Measurements from ENCODE around the gene GSK3B. TPM values are rescaled to one million over a fixed set of nuclear protein-coding genes. Genes with fewer than 3 reads are reported as not detected.

The GSK3B gene
- polyA plus RNA-seq, 1 donor: 31.4 TPM

DNA sequence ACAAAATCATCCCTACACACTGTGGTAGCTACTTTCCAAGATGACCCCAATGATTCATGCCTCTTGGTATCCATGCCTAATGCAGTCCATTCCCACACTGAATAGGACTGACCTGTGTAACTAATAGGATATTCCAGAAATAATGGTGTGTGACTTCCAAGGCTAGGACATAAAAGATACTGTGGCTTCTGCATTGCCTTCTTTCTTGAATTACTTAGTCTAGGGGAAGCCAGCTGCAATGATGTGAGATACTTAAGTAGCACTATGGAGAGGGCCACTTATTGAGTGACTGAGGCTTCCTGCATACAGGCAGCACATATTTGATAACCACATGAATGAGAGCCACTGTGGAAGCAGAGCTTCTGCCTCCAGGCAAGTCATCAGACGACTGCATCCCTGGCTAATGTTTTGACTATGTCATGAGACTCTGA lies 262.3 kb downstream of the GSK3B start:
- no peak for DNase-seq
- peaks cover 4% of the 10 kb centered on the region for H3K36me3 ChIP-seq (ENCODE audit: control insufficient read depth, insufficient read depth, low read length)
- H3K27me3 ChIP-seq (ENCODE audit: control insufficient read depth, insufficient read depth, low read length): no peaks in the 10 kb centered on the region
- WGBS (ENCODE audit: insufficient coverage, low lambda C conversion rate): no CpG with 5 or more reads among the region's 1 CpG
- H3K9me3 ChIP-seq (ENCODE audit: control insufficient read depth, low read depth, low read length): no peaks in the 10 kb centered on the region
- H3K4me3 ChIP-seq (ENCODE audit: low read length): no peak overlapping the region
- H3K4me1 ChIP-seq (ENCODE audit: control insufficient read depth, insufficient read depth, low read length): no peaks in the 10 kb centered on the region
- no peak overlapping the region for H3K27ac ChIP-seq (ENCODE audit: low read length)

DNA sequence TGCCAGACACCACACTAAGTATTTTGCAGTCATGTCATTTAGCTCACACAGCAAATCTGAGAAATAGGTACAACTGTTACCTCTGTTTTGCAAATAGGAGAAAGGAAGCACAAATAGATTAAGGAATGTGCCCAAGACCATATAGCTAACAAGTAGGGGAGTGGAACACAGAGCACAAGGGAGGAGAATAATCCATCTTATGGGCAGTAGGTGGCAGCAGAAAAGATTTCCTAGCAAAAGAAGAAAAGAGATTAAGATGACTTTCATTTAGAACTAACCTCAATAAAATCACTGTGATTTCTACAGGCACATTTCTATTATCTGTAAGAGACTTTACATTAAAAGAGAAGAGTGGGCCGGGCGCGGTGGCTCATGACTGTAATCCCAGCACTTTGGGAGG lies 263.2 kb downstream of the GSK3B start:
- no CpG with 5 or more reads among the region's 3 CpGs for WGBS (ENCODE audit: insufficient coverage, low lambda C conversion rate)
- no peak overlapping the region for H3K27ac ChIP-seq (ENCODE audit: low read length)
- no peak overlapping the region for H3K4me3 ChIP-seq (ENCODE audit: low read length)
- H3K4me1 ChIP-seq (ENCODE audit: control insufficient read depth, insufficient read depth, low read length): no peaks in the 10 kb centered on the region
- DNase-seq: no peak
- H3K27me3 ChIP-seq (ENCODE audit: control insufficient read depth, insufficient read depth, low read length): no peaks in the 10 kb centered on the region
- no peaks in the 10 kb centered on the region for H3K9me3 ChIP-seq (ENCODE audit: control insufficient read depth, low read depth, low read length)
- peaks cover 4% of the 10 kb centered on the region for H3K36me3 ChIP-seq (ENCODE audit: control insufficient read depth, insufficient read depth, low read length)

DNA sequence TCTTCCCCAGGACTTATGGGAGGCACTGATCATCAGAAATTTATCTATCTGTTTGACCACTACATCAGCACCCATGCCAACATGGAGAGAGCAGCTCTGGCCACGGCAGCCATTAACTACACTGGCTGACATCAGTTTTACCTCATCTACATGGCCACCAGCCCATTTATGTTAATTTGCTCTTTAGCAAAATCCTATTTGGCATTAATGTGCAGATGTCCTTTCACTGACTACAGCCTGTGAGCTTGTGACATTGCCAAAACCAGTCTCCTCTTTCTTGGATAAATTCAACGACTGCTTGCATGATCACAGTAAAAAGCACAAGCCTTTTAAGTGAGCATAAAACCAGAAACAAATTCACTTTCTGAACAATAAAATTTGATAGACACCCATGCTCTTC lies 264.8 kb downstream of the GSK3B start:
- Histone ChIP-seq H3K9me3 (ENCODE audit: control insufficient read depth, low read depth, low read length) (no peaks in the 10 kb centered on the region), H3K36me3 (ENCODE audit: control insufficient read depth, insufficient read depth, low read length) (peaks cover 6% of the 10 kb centered on the region), H3K4me3 (ENCODE audit: low read length) (no peak overlapping the region), H3K27me3 (ENCODE audit: control insufficient read depth, insufficient read depth, low read length) (no peaks in the 10 kb centered on the region), H3K27ac (ENCODE audit: low read length) (no peak overlapping the region), H3K4me1 (ENCODE audit: control insufficient read depth, insufficient read depth, low read length) (no peaks in the 10 kb centered on the region)
- DNase-seq: no peak
- WGBS (ENCODE audit: insufficient coverage, low lambda C conversion rate): 83% methylated on average over 1 of the region's 2 CpGs

DNA sequence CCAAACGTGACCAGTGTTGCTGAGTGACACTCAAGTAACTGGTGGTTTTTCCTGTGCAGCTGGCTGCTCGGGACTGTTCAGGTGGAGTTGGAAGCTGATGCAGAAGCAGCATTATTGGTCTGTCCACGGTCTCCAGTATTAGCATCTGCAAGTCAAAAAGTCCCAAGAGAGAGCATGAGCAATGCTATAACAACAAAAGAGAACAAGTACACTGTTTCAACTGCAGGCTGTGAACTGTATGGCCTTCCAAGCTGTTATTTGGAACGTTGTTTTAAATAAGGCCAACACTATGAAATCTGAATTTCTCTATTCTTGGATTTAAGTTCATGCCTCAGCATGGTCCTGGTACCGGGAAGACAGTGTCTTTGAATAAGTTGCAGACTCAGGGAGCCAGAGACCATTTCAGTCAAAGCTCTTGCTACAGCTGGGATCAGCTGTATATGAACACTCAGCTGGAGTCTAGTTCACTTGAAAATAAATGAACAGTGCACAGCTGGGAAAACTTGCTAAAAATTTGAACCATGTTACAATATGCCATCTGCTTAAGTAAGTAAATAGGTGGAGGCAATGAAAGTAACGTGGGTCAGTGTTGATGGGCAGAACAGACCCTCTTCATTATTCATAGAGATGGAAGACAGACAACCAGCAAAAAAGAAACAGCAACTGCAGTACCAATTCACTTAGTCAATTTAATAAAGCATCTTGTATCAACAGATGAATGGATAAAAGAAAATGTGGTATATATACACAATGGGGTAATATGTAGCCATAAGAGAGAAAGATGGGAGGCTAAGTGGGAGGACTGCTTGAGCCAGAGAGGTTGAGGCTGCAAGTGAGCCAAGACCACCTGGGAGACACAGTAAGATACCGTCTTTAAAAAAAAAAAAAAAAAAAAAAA lies 267.3 kb downstream of the GSK3B start:
- Histone ChIP-seq H3K27ac (ENCODE audit: low read length) (no peak overlapping the region), H3K27me3 (ENCODE audit: control insufficient read depth, insufficient read depth, low read length) (no peaks in the 10 kb centered on the region), H3K4me1 (ENCODE audit: control insufficient read depth, insufficient read depth, low read length) (no peaks in the 10 kb centered on the region), H3K4me3 (ENCODE audit: low read length) (no peak overlapping the region), H3K9me3 (ENCODE audit: control insufficient read depth, low read depth, low read length) (no peaks in the 10 kb centered on the region), H3K36me3 (ENCODE audit: control insufficient read depth, insufficient read depth, low read length) (peaks cover 6% of the 10 kb centered on the region)
- 80% methylated on average over 1 of the region's 7 CpGs for WGBS (ENCODE audit: insufficient coverage, low lambda C conversion rate)
- DNase-seq: no peak

DNA sequence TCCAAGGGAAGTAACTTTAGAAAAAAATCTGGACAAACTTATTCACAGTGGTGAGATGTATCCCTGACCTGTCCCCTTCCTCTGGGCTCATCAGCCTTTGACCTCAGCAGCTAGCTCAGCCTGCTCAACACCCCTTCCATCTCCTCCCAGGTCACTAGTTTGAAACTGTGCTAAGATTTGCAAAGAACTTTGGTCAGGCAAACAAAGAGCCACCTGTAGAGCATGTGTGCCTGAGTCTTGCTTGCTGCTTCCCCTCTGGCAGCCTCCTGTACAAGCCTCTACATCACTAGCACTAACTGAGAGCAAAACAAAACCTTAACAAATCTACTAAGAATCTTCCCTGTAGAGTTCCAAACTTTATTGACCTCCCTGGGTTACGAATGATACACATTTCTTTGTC lies 268.4 kb downstream of the GSK3B start:
- DNase-seq: peak; percentile 47 to 82
- Histone ChIP-seq H3K27ac (ENCODE audit: low read length) (peak overlapping the region; percentile 54), H3K4me1 (ENCODE audit: control insufficient read depth, insufficient read depth, low read length) (no peaks in the 10 kb centered on the region)

DNA sequence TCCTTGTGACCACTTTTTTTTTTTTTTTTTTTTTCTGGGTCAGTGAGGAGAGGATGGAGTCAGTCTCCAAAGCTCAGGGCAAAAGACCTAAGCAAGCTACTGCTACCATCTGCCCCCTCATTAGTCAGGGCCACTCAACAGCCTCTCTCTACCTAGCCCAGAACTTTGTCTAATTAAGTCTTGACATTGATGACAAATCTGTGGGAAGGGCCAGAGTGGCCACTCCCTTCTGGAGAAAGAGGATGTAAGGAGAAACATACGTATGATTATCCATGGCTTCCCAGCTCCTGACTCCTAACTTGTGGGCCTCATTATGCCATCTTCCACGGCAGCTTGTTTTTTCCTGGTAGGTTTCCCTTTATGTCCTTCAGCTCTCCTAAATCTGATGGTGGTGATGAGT lies 274.4 kb downstream of the GSK3B start:
- no peaks in the 10 kb centered on the region for H3K4me1 ChIP-seq (ENCODE audit: control insufficient read depth, insufficient read depth, low read length)
- H3K36me3 ChIP-seq (ENCODE audit: control insufficient read depth, insufficient read depth, low read length): peaks cover 33% of the 10 kb centered on the region
- no peak for DNase-seq
- H3K9me3 ChIP-seq (ENCODE audit: control insufficient read depth, low read depth, low read length): no peaks in the 10 kb centered on the region
- no peaks in the 10 kb centered on the region for H3K27me3 ChIP-seq (ENCODE audit: control insufficient read depth, insufficient read depth, low read length)
- H3K27ac ChIP-seq (ENCODE audit: low read length): no peak overlapping the region
- no CpG with 5 or more reads among the region's 2 CpGs for WGBS (ENCODE audit: insufficient coverage, low lambda C conversion rate)
- no peak overlapping the region for H3K4me3 ChIP-seq (ENCODE audit: low read length)

More for the DNA sequence above, 268.4 kb downstream of the GSK3B start:
- 20% methylated on average over 1 of the region's 1 CpG for WGBS (ENCODE audit: insufficient coverage, low lambda C conversion rate)
- no peaks in the 10 kb centered on the region for H3K9me3 ChIP-seq (ENCODE audit: control insufficient read depth, low read depth, low read length)
- peaks cover 6% of the 10 kb centered on the region for H3K36me3 ChIP-seq (ENCODE audit: control insufficient read depth, insufficient read depth, low read length)
- no peaks in the 10 kb centered on the region for H3K27me3 ChIP-seq (ENCODE audit: control insufficient read depth, insufficient read depth, low read length)
- H3K4me3 ChIP-seq (ENCODE audit: low read length): no peak overlapping the region

DNA sequence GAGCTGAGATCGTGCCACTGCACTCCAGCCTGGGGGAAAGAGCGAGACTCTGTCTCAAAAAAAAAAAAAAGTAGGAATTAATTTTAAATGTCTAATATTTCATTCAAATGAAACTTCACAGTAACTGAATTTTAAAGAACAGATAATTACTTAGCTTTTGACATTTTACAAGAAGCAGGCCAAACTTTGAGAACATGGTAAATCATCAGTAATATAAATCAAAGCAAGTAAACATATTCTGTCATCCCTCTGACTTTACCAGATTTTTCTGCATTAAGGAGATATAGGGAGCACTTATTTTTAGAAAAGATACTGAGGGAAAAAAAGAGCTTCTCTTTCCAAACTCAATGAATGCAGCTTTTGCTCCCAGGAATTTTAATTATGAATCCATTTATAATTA lies 275.3 kb downstream of the GSK3B start:
- Histone ChIP-seq H3K27ac (ENCODE audit: low read length) (no peak overlapping the region), H3K9me3 (ENCODE audit: control insufficient read depth, low read depth, low read length) (no peaks in the 10 kb centered on the region), H3K4me1 (ENCODE audit: control insufficient read depth, insufficient read depth, low read length) (no peaks in the 10 kb centered on the region), H3K4me3 (ENCODE audit: low read length) (no peak overlapping the region), H3K27me3 (ENCODE audit: control insufficient read depth, insufficient read depth, low read length) (no peaks in the 10 kb centered on the region), H3K36me3 (ENCODE audit: control insufficient read depth, insufficient read depth, low read length) (peaks cover 38% of the 10 kb centered on the region)
- no peak for DNase-seq
- 100% methylated on average over 1 of the region's 2 CpGs for WGBS (ENCODE audit: insufficient coverage, low lambda C conversion rate)

DNA sequence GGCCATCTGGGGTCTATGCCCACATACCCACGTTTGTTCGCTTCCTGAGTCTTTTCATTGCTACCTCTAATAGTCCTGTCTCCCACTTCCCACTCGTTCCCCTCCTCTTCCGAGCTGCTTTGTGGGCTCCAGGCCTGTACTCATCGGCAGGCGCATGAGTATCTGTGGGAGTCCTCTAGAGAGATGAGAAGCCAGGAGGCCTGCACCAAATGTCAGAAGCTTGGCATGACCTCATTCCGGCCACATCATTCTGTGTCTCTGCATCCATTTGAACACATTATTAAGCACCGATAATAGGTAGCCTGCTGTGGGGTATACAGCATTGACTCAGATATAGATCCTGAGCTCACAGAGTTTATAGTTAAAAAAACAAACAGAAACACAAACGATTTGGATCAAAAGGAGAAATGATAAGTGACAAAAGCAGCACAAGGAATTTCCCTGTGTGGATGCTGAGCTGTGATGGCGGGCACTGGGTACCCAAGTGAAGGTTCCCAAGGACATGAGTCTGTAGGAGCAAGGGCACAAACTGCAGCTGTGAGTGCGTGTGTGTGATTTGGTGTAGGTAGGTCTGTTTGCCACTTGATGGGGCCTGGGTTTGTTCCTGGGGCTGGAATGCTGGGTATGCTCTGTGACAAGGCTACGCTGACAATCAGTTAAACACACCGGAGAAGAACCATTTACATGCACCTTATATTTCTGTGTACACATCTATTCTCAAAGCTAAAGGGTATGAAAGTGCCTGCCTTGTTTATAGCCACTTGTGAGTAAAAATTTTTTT lies 276.5 kb downstream of the GSK3B start:
- Histone ChIP-seq H3K4me1 (ENCODE audit: control insufficient read depth, insufficient read depth, low read length) (no peaks in the 10 kb centered on the region), H3K27ac (ENCODE audit: low read length) (no peak overlapping the region), H3K36me3 (ENCODE audit: control insufficient read depth, insufficient read depth, low read length) (peaks cover 46% of the 10 kb centered on the region), H3K4me3 (ENCODE audit: low read length) (no peak overlapping the region), H3K9me3 (ENCODE audit: control insufficient read depth, low read depth, low read length) (no peaks in the 10 kb centered on the region), H3K27me3 (ENCODE audit: control insufficient read depth, insufficient read depth, low read length) (no peaks in the 10 kb centered on the region)
- DNase-seq: no peak
- WGBS (ENCODE audit: insufficient coverage, low lambda C conversion rate): 86% methylated on average over 1 of the region's 13 CpGs

DNA sequence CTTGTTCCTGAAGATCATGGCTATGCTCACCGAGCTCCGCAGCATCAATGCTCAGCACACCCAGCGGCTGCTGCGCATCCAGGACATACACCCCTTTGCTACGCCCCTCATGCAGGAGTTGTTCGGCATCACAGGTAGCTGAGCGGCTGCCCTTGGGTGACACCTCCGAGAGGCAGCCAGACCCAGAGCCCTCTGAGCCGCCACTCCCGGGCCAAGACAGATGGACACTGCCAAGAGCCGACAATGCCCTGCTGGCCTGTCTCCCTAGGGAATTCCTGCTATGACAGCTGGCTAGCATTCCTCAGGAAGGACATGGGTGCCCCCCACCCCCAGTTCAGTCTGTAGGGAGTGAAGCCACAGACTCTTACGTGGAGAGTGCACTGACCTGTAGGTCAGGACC lies 277.2 kb downstream of the GSK3B start:
- Histone ChIP-seq H3K4me3 (ENCODE audit: low read length) (no peak overlapping the region), H3K9me3 (ENCODE audit: control insufficient read depth, low read depth, low read length) (no peaks in the 10 kb centered on the region), H3K36me3 (ENCODE audit: control insufficient read depth, insufficient read depth, low read length) (peaks cover 53% of the 10 kb centered on the region), H3K4me1 (ENCODE audit: control insufficient read depth, insufficient read depth, low read length) (no peaks in the 10 kb centered on the region), H3K27me3 (ENCODE audit: control insufficient read depth, insufficient read depth, low read length) (no peaks in the 10 kb centered on the region), H3K27ac (ENCODE audit: low read length) (no peak overlapping the region)
- WGBS (ENCODE audit: insufficient coverage, low lambda C conversion rate): no CpG with 5 or more reads among the region's 12 CpGs
- no peak for DNase-seq

DNA sequence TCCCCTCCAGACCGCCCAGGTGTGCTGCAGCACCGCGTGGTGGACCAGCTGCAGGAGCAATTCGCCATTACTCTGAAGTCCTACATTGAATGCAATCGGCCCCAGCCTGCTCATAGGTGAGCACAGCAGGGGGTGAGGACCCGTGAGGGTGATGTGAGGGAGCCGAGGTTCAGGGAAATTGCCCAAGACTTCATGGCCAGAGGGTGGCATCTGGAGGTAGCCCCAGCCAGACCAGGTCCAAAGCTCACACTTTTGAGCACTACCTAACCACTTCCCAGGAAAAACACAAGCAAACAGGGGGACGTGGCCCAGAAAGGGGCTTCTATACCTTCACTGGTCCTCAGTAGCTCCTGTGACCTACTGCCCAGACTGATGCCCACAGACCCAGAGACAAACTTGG lies 278.5 kb downstream of the GSK3B start:
- H3K36me3 ChIP-seq (ENCODE audit: control insufficient read depth, insufficient read depth, low read length): peaks cover 65% of the 10 kb centered on the region
- DNase-seq: no peak
- no peaks in the 10 kb centered on the region for H3K9me3 ChIP-seq (ENCODE audit: control insufficient read depth, low read depth, low read length)
- WGBS (ENCODE audit: insufficient coverage, low lambda C conversion rate): no CpG with 5 or more reads among the region's 8 CpGs
- H3K27ac ChIP-seq (ENCODE audit: low read length): no peak overlapping the region
- H3K27me3 ChIP-seq (ENCODE audit: control insufficient read depth, insufficient read depth, low read length): no peaks in the 10 kb centered on the region
- H3K4me3 ChIP-seq (ENCODE audit: low read length): no peak overlapping the region
- no peaks in the 10 kb centered on the region for H3K4me1 ChIP-seq (ENCODE audit: control insufficient read depth, insufficient read depth, low read length)

All from large intestine (tissue), 3 donors.